Tibial nerve (tissue), 4 donors: ENCODE results near the gene ATG10.
"Not testable (repeated sequence)": the region's sequence is repeated elsewhere in the genome, so short reads cannot be mapped to it uniquely, and the experiment has no call there.

ENCODE experiments used
- EP300 ChIP-seq, 2 donors: sonication (generic); formaldehyde crosslinking; IDR thresholded peaks; one replicate each; pipeline ENCODE4 v1.6.1; 2017; ENCODE audit warnings: antibody characterized with exemption in 2 of 2, mild to moderate bottlenecking in 1 of 2
- POLR2A ChIP-seq, 2 donors: fragments of 450-650 bp; IDR thresholded peaks; one replicate each; pipeline ENCODE4 v1.6.1; 2017; ENCODE audit warnings: antibody characterized with exemption in 2 of 2, mild to moderate bottlenecking in 2 of 2, moderate library complexity in 2 of 2
- TF ChIP-seq, protein P1 (sequence below), 5 experiments: fragments of 200-600 bp in 3 of 5; fragments of 450-650 bp in 2 of 5; sonication (generic) in 3 of 5; IDR thresholded peaks; one replicate each; pipeline ENCODE4 v1.5.1; 2016 to 2019; ENCODE audit warnings: antibody characterized with exemption in 5 of 5, mild to moderate bottlenecking in 3 of 5, moderate library complexity in 2 of 5

DNA sequence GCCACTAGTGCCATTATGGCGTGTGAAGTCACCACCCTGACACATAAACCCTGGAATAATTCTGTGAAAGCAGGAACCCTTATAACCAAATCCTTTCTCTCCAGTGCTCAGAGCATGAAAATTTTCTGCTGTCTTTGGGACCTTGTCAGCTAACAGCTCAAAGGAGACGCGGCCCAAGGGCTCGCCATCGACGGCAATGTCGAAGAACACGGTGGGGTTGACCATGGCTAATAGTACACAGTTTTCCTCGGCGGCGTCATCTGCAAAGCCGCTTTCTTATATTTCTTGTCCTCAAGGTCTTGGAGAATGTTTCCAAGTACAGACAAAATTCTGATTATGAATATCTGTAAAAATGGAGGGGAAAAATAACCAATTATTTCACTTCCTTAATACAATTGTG, 38.0 kb downstream of the ATG10 start:
- TF ChIP-seq, protein P1, sequence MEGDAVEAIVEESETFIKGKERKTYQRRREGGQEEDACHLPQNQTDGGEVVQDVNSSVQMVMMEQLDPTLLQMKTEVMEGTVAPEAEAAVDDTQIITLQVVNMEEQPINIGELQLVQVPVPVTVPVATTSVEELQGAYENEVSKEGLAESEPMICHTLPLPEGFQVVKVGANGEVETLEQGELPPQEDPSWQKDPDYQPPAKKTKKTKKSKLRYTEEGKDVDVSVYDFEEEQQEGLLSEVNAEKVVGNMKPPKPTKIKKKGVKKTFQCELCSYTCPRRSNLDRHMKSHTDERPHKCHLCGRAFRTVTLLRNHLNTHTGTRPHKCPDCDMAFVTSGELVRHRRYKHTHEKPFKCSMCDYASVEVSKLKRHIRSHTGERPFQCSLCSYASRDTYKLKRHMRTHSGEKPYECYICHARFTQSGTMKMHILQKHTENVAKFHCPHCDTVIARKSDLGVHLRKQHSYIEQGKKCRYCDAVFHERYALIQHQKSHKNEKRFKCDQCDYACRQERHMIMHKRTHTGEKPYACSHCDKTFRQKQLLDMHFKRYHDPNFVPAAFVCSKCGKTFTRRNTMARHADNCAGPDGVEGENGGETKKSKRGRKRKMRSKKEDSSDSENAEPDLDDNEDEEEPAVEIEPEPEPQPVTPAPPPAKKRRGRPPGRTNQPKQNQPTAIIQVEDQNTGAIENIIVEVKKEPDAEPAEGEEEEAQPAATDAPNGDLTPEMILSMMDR (IDR thresholded peaks at IDR 0.05): not testable (repeated sequence)
- TF ChIP-seq POLR2A, EP300 (IDR thresholded peaks at IDR 0.05): not testable (repeated sequence)
